Erythroblast (primary cell): ENCODE results near the gene CMTM3.
"Not testable (repeated sequence)": the region's sequence is repeated elsewhere in the genome, so short reads cannot be mapped to it uniquely, and the experiment has no call there.

Experiments
- DNase-seq, 2 experiments: peaks; one replicate each; lab custom pipeline; 2025; lab: John Stamatoyannopoulos, UW
- GATA1 ChIP-seq: IDR thresholded peaks from 2 replicates; pipeline ENCODE4 v1.6.1; 2011; ENCODE audit warnings: low read depth, mild to moderate bottlenecking, control low read depth, low read length, moderate library complexity
- POLR2A ChIP-seq: IDR thresholded peaks from 2 replicates; pipeline ENCODE4 v1.6.1; 2011; ENCODE audit warnings: mild to moderate bottlenecking, low read length

Gene CMTM3, protein sequence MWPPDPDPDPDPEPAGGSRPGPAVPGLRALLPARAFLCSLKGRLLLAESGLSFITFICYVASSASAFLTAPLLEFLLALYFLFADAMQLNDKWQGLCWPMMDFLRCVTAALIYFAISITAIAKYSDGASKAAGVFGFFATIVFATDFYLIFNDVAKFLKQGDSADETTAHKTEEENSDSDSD

GRCh38 chr16:66604376-66605176 is at the start of gene CMTM3:
TSS of gene CMTM3 (plus strand) at chr16:66604704. CDS start at chr16:66604806, 102 bp downstream.
- peak; percentile 53 to 61 for DNase-seq
- TF ChIP-seq GATA1 (no peak), POLR2A (no peak)

- TF ChIP-seq POLR2A (no peak), GATA1 (no peak)
- DNase-seq, result no peak
Observed at GRCh38 chr16:66560107-66560506, 44.4 kb upstream of the CMTM3 start.

- DNase-seq, result no peak
- TF ChIP-seq POLR2A (no peak), GATA1 (no peak)
Observed at GRCh38 chr16:66561381-66562080, 43.0 kb upstream of the CMTM3 start.

DNA sequence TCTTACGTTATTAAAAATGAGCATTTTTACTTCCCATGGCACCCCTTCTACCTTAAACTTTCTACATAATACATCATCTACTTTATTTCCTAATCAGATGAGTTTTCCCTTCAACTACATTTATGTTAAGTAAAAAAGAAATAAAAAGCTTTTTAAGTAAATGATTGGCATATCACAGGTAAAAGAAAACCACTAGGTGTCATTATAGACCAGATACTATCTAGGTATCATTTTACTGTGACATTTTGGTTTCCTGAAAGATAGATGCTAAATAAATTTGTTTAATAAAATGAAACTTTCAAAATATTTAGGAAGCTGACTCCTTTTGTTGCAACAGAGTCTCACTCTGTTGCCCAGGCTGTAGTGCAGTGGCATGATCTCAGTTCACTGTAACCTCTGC is 42.1 kb upstream of the CMTM3 start:
- DNase-seq, result no peak
- no peak for TF ChIP-seq POLR2A
- TF ChIP-seq GATA1, result no peak

GRCh38 chr16:66562986-66563385 is 41.5 kb upstream of the CMTM3 start:
- peak; percentile 40 to 79 for DNase-seq
- TF ChIP-seq POLR2A (no peak), GATA1 (no peak)

- DNase-seq, result peak in 1 of 2 experiments; percentile 17
Observed at GRCh38 chr16:66563574-66564334, 40.8 kb upstream of the CMTM3 start.

GRCh38 chr16:66566051-66566901 is 38.2 kb upstream of the CMTM3 start, which contains the start of gene CMTM1:
TSS of gene CMTM1 (plus strand) at chr16:66566439. CDS start at chr16:66566514, 75 bp downstream.
- TF ChIP-seq GATA1, result no peak
- TF ChIP-seq POLR2A, result no peak

More at GRCh38 chr16:66563574-66564334, 40.8 kb upstream of the CMTM3 start:
- no peak for TF ChIP-seq POLR2A
- TF ChIP-seq GATA1, result no peak

GRCh38 chr16:66567270-66567669 is 37.2 kb upstream of the CMTM3 start:
- not testable (repeated sequence) for DNase-seq

More at GRCh38 chr16:66566051-66566901, 38.2 kb upstream of the CMTM3 start, which contains the start of gene CMTM1:
- no peak for DNase-seq

DNA sequence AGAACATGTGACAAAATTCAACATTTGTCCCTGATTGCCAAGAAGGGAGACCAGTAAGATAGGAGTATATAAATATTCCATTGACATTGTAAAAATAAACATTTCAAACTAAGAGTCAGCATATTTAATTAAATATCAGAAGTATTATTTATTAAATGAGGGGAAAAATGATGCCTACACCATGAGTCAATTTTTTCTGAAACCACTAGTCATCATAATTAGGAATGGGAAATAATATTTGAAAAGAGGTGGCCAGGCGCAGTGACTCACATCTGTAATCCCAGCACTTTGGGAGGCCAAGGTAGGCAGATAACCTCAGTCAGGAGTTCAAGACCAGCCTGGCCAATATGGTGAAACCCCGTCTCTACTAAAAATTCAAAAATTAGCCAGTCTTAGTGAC is 36.1 kb upstream of the CMTM3 start:
- no peak for DNase-seq
- TF ChIP-seq POLR2A (no peak), GATA1 (no peak)

DNA sequence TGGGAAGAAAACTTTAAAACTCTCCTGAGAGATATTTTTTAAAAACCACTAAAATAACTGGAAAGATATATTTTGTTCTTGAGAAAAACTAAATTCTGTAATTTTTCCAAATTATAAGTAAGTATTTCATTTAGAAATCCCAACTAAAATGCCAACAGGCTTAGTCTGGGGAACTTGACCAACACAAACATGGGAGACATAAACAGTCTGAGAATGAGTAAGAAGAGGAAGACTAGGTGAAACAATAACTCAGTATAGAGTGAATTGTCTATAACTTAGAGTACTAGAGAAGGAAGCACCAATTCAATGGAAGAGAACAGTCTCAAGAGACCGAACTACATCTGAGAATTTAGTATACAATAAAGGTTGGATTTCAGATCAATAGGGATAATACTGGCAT is 35.4 kb upstream of the CMTM3 start:
- no peak for DNase-seq
- TF ChIP-seq GATA1, result no peak
- TF ChIP-seq POLR2A, result no peak

DNA sequence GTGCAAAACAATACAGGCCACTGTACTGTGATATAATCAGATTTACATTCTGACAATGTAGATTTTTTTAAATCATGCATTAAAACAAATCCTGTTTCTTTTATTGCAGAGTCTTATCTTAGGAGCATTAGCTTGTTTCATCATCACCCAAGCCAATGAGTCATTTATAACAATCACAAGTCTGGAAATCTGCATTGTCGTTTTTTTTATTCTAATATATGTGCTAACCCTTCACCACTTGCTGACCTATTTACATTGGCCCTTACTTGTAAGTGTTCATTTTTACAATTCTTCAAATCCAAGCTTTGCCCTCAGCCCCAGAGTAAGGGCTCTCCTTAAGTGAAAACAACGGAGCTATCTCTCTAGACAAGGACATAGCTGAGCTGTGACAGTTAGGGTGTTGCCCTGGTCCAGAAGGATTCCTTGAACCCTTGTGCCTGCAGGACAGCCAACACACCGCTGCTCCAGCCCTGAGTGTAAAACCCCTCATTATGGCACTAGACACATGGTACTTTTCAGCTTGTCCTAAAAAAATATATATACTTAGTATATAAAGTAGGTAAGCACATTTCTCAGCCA is 34.6 kb upstream of the CMTM3 start:
- TF ChIP-seq POLR2A (no peak), GATA1 (no peak)
- DNase-seq, result peak; percentile 36 to 44

- TF ChIP-seq GATA1, result no peak
- TF ChIP-seq POLR2A, result no peak
Observed at GRCh38 chr16:66572356-66572755, 32.1 kb upstream of the CMTM3 start.

DNA sequence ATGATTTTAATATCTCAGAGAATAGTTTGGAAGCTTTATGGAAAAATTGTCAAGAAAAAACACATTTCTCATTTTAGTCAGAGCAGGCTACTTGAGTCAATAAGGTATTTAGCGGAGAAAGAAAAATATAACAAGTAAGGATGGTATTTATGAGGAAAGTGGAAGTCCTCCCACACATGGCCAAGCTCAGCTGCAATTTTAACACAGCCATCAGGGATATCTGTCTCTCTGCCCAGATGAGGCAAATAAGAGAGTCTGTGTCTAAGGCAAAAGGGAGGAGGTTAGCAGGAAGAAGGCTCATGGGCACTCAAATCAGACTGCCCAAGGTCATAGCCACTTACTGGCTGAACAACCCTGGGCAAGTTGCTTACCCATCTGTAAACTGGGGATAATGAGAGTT is 30.4 kb upstream of the CMTM3 start:
- TF ChIP-seq POLR2A (no peak), GATA1 (no peak)
- DNase-seq, result peak; percentile 32 to 50

More at GRCh38 chr16:66572356-66572755, 32.1 kb upstream of the CMTM3 start:
- peak; percentile 37 to 40 for DNase-seq
